GM18507 (cell line): ENCODE data around the gene ANKS1A.

Source experiments
- DNase-seq: peaks from one replicate; pipeline ENCODE4 v3.0.0; 2011; ENCODE audit warnings: low read depth; ENCODE audit not compliant: insufficient read length; ENCODE audit errors: extremely low spot score
- FAIRE-seq: peaks from 2 replicates; lab custom pipeline; 2011; peaks lifted over from hg19 to GRCh38; lab: Jason Lieb, UNC

ANKS1A gene

GRCh38 chr6:35071347-35071994 is 182.4 kb downstream of the ANKS1A start:
- FAIRE-seq (no peak), DNase-seq (no peak)

GRCh38 chr6:35072051-35072697 is 183.1 kb downstream of the ANKS1A start:
- no peak for DNase-seq
- FAIRE-seq: no peak

GRCh38 chr6:35072698-35073055 is 183.6 kb downstream of the ANKS1A start:
- DNase-seq: no peak
- no peak for FAIRE-seq

- DNase-seq: no peak
- FAIRE-seq: no peak
Observed at GRCh38 chr6:35073211-35073610, 184.2 kb downstream of the ANKS1A start.

GRCh38 chr6:35073766-35074471 is 184.9 kb downstream of the ANKS1A start:
- no peak for DNase-seq

GRCh38 chr6:35076997-35077712 is 188.1 kb downstream of the ANKS1A start:
- DNase-seq (no peak), FAIRE-seq (no peak)

More at GRCh38 chr6:35073766-35074471, 184.9 kb downstream of the ANKS1A start:
- no peak for FAIRE-seq

GRCh38 chr6:35077713-35078105 is 188.7 kb downstream of the ANKS1A start:
- DNase-seq (no peak), FAIRE-seq (no peak)

GRCh38 chr6:35078226-35078850 is 189.3 kb downstream of the ANKS1A start:
- DNase-seq (no peak), FAIRE-seq (no peak)

GRCh38 chr6:35078896-35079295 is 189.8 kb downstream of the ANKS1A start:
- no peak for FAIRE-seq
- no peak for DNase-seq

- DNase-seq (no peak), FAIRE-seq (no peak)
Observed at GRCh38 chr6:35079311-35080000, 190.4 kb downstream of the ANKS1A start.

GRCh38 chr6:35080016-35080680 is 191.1 kb downstream of the ANKS1A start:
- FAIRE-seq (no peak), DNase-seq (no peak)

- no peak for DNase-seq
- FAIRE-seq: no peak
Observed at GRCh38 chr6:35080821-35081425, 191.9 kb downstream of the ANKS1A start.

- DNase-seq (no peak), FAIRE-seq (no peak)
Observed at GRCh38 chr6:35081426-35081851, 192.4 kb downstream of the ANKS1A start.

- no peak for FAIRE-seq
- no peak for DNase-seq
Observed at GRCh38 chr6:35082046-35082732, 193.1 kb downstream of the ANKS1A start.

- no peak for FAIRE-seq
- DNase-seq: no peak
Observed at GRCh38 chr6:35082733-35083403, 193.8 kb downstream of the ANKS1A start.

- FAIRE-seq (peak; percentile 15), DNase-seq (no peak)
Observed at GRCh38 chr6:35083507-35083906, 194.5 kb downstream of the ANKS1A start.

GRCh38 chr6:35084041-35084491 is 195.0 kb downstream of the ANKS1A start:
- DNase-seq: no peak
- no peak for FAIRE-seq
